ENCODE measurements around the gene GAREM2.

DNA sequence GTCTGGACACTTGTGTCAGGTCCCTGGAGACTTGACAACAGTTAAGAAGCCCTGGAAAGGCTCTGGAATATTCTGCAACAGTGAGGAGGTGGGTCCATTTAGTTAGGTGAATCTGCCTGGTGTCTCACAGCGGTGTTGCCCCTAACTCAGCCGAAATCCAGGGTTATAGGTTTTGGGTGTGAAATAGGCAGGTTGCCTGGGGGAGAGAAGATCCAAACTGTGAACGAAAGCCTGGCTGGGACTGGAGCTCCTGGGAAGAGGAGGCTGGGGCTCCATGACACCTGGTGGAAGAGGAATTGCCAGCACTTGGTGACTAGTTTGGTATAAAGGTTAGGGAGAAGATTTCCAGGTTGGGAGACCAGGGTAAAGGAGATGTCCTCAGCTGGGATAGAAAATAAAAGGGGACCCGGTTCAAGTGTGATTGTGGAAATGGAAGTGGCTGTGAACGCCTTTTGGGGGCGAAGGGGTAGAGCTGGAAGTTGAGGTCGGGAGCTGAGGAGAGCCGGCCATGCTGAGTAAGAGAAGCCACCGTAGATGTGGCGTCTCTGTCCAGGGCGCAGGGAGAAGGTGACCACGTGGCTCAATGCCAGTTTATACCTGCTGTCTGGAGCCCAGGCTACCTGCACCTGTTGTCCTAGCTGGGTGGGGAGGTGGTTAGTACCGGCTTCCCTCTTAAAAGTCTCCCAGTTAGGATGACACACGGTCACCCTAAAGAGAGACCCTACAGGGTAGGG, 3.0 kb upstream of the GAREM2 start:
- TF ChIP-seq, protein P1, sequence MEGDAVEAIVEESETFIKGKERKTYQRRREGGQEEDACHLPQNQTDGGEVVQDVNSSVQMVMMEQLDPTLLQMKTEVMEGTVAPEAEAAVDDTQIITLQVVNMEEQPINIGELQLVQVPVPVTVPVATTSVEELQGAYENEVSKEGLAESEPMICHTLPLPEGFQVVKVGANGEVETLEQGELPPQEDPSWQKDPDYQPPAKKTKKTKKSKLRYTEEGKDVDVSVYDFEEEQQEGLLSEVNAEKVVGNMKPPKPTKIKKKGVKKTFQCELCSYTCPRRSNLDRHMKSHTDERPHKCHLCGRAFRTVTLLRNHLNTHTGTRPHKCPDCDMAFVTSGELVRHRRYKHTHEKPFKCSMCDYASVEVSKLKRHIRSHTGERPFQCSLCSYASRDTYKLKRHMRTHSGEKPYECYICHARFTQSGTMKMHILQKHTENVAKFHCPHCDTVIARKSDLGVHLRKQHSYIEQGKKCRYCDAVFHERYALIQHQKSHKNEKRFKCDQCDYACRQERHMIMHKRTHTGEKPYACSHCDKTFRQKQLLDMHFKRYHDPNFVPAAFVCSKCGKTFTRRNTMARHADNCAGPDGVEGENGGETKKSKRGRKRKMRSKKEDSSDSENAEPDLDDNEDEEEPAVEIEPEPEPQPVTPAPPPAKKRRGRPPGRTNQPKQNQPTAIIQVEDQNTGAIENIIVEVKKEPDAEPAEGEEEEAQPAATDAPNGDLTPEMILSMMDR (IDR thresholded peaks at IDR 0.05; ENCODE audit: low read depth, low read length, poor library complexity, severe bottlenecking) = no peak
- TF ChIP-seq EZH2phosphoT487 (IDR thresholded peaks at IDR 0.05; ENCODE audit: borderline replicate concordance, low read length) = no peak
